HUES64 (cell line): ENCODE data around the gene C22orf23.
"Not testable (repeated sequence)": the region's sequence is repeated elsewhere in the genome, so short reads cannot be mapped to it uniquely, and the experiment has no call there.

Source experiments
- H3K27ac ChIP-seq: 2 replicates; pipeline ENCODE4 v1.7.0; 2013; ENCODE audit warnings: low read depth, low read length, inconsistent platforms
- H3K27me3 ChIP-seq: 2 replicates; pipeline ENCODE4 v1.6.1; 2013; ENCODE audit warnings: mild to moderate bottlenecking, low read length; ENCODE audit not compliant: insufficient read depth
- H3K36me3 ChIP-seq: 2 replicates; pipeline ENCODE4 v1.6.1; 2013; ENCODE audit warnings: mild to moderate bottlenecking, low read length; ENCODE audit not compliant: insufficient read depth
- H3K4me1 ChIP-seq: 2 replicates; pipeline ENCODE4 v1.6.1; 2013; ENCODE audit warnings: mild to moderate bottlenecking, low read length, moderate library complexity; ENCODE audit not compliant: insufficient read depth
- H3K4me3 ChIP-seq: 2 replicates; pipeline ENCODE4 v1.5.1; 2013; ENCODE audit warnings: mild to moderate bottlenecking, low read length, moderate library complexity
- H3K9ac ChIP-seq: 2 replicates; pipeline ENCODE4 v1.6.1; 2013; ENCODE audit warnings: mild to moderate bottlenecking, low read depth, low read length
- H3K9me3 ChIP-seq: 2 replicates; pipeline ENCODE4 v1.6.1; 2013; ENCODE audit warnings: low read depth, low read length; ENCODE audit not compliant: insufficient read depth
- WGBS: fragments of 150-250, 120-280 bp; methylation state at CpG from one replicate; pipeline ENCODE4 v1.1.7; 2013; ENCODE audit warnings: missing lambda C conversion rate; 5-methylcytosine and 5-hydroxymethylcytosine counted together

Gene C22orf23

GRCh38 chr22:37981282-37982011, 28.0 kb upstream of the C22orf23 start:
- peaks cover 14% of the 10 kb centered on the region for H3K4me1 ChIP-seq
- H3K9me3 ChIP-seq: no peaks in the 10 kb centered on the region
- peaks cover 36% of the 10 kb centered on the region for H3K27me3 ChIP-seq
- H3K36me3 ChIP-seq: 0 out of 2 replicates have a peak, but pooled peaks cover 2% of the 10 kb centered on the region
- H3K4me3 ChIP-seq: no peak overlapping the region
- no peak overlapping the region for H3K27ac ChIP-seq
- WGBS: 94% methylated on average over 6 of the region's 6 CpGs
- no peak overlapping the region for H3K9ac ChIP-seq

- H3K9me3 ChIP-seq: no peaks in the 10 kb centered on the region
- peaks cover 7% of the 10 kb centered on the region for H3K4me1 ChIP-seq
- 59% methylated on average over 8 of the region's 8 CpGs for WGBS
Measured at GRCh38 chr22:37979782-37980181, 26.4 kb upstream of the C22orf23 start.

GRCh38 chr22:37976547-37976946, 23.1 kb upstream of the C22orf23 start:
- 93% methylated on average over 4 of the region's 4 CpGs for WGBS
- peaks cover 8% of the 10 kb centered on the region; the same call in 1 of the 2 replicates for H3K36me3 ChIP-seq
- no peak overlapping the region for H3K4me3 ChIP-seq
- H3K9ac ChIP-seq: no peak overlapping the region
- H3K4me1 ChIP-seq: peaks cover 11% of the 10 kb centered on the region
- H3K27ac ChIP-seq: no peak overlapping the region
- H3K27me3 ChIP-seq: no peaks in the 10 kb centered on the region
- no peaks in the 10 kb centered on the region for H3K9me3 ChIP-seq

More at GRCh38 chr22:37979782-37980181, 26.4 kb upstream of the C22orf23 start:
- Histone ChIP-seq H3K36me3 (peaks cover 8% of the 10 kb centered on the region; the same call in 1 of the 2 replicates), H3K4me3 (no peak overlapping the region), H3K27ac (no peak overlapping the region), H3K27me3 (peaks cover 30% of the 10 kb centered on the region), H3K9ac (no peak overlapping the region)

GRCh38 chr22:37976022-37976421, 22.6 kb upstream of the C22orf23 start:
- H3K36me3 ChIP-seq, H3K27ac ChIP-seq, H3K27me3 ChIP-seq, H3K9me3 ChIP-seq, H3K9ac ChIP-seq, H3K4me3 ChIP-seq: not testable (repeated sequence)
- 93% methylated on average over 7 of the region's 8 CpGs for WGBS
- peaks cover 17% of the 10 kb centered on the region for H3K4me1 ChIP-seq

- 89% methylated on average over 2 of the region's 2 CpGs for WGBS
Measured at GRCh38 chr22:37975153-37975552, 21.8 kb upstream of the C22orf23 start.

GRCh38 chr22:37973271-37974170, 20.1 kb upstream of the C22orf23 start:
- H3K27me3 ChIP-seq: no peaks in the 10 kb centered on the region
- no peaks in the 10 kb centered on the region for H3K9me3 ChIP-seq
- H3K36me3 ChIP-seq: peaks cover 11% of the 10 kb centered on the region; the same call in 1 of the 2 replicates
- H3K4me1 ChIP-seq: peaks cover 20% of the 10 kb centered on the region
- H3K4me3 ChIP-seq: no peak overlapping the region
- WGBS: 94% methylated on average over 33 of the region's 33 CpGs
- no peak overlapping the region for H3K27ac ChIP-seq
- no peak overlapping the region for H3K9ac ChIP-seq

More at GRCh38 chr22:37975153-37975552, 21.8 kb upstream of the C22orf23 start:
- no peaks in the 10 kb centered on the region for H3K27me3 ChIP-seq
- H3K27ac ChIP-seq: no peak overlapping the region
- no peak overlapping the region for H3K9ac ChIP-seq
- H3K9me3 ChIP-seq: no peaks in the 10 kb centered on the region
- H3K36me3 ChIP-seq: peaks cover 8% of the 10 kb centered on the region; the same call in 1 of the 2 replicates
- peaks cover 20% of the 10 kb centered on the region for H3K4me1 ChIP-seq
- no peak overlapping the region for H3K4me3 ChIP-seq

GRCh38 chr22:37972527-37972926, 19.1 kb upstream of the C22orf23 start:
- Histone ChIP-seq H3K36me3 (peaks cover 21% of the 10 kb centered on the region), H3K9me3 (no peaks in the 10 kb centered on the region), H3K4me3 (no peak overlapping the region), H3K27me3 (no peaks in the 10 kb centered on the region), H3K4me1 (peaks cover 24% of the 10 kb centered on the region), H3K9ac (no peak overlapping the region), H3K27ac (no peak overlapping the region)
- 78% methylated on average over 3 of the region's 3 CpGs for WGBS

- WGBS: 26% methylated on average over 7 of the region's 7 CpGs
- Histone ChIP-seq H3K27me3 (no peaks in the 10 kb centered on the region), H3K9ac (peak overlapping the region; percentile 25; the same call in 1 of the 2 replicates), H3K27ac (peak overlapping the region; percentile 64; the same call in 1 of the 2 replicates), H3K9me3 (no peaks in the 10 kb centered on the region), H3K4me3 (peak overlapping the region; percentile 11), H3K4me1 (peaks cover 25% of the 10 kb centered on the region), H3K36me3 (peaks cover 28% of the 10 kb centered on the region)
Measured at GRCh38 chr22:37971475-37972434, 18.4 kb upstream of the C22orf23 start.

- no peaks in the 10 kb centered on the region for H3K27me3 ChIP-seq
- H3K36me3 ChIP-seq: peaks cover 34% of the 10 kb centered on the region
- H3K27ac ChIP-seq: no peak overlapping the region
- no peak overlapping the region for H3K4me3 ChIP-seq
- H3K9ac ChIP-seq: no peak overlapping the region
- 93% methylated on average over 4 of the region's 4 CpGs for WGBS
- peaks cover 25% of the 10 kb centered on the region for H3K4me1 ChIP-seq
- no peaks in the 10 kb centered on the region for H3K9me3 ChIP-seq
Measured at GRCh38 chr22:37970864-37971263, 17.5 kb upstream of the C22orf23 start.

- peak overlapping the region; percentile 34 for H3K9ac ChIP-seq
- no peaks in the 10 kb centered on the region for H3K9me3 ChIP-seq
- H3K36me3 ChIP-seq: peaks cover 32% of the 10 kb centered on the region
- H3K27ac ChIP-seq: no peak overlapping the region
- H3K4me3 ChIP-seq: no peak overlapping the region
- 91% methylated on average over 4 of the region's 5 CpGs for WGBS
- H3K4me1 ChIP-seq: peaks cover 25% of the 10 kb centered on the region
- H3K27me3 ChIP-seq: no peaks in the 10 kb centered on the region
Measured at GRCh38 chr22:37968452-37969251, 15.3 kb upstream of the C22orf23 start.
